ENCODE results near the gene CSF1R. TPM values are rescaled to one million over a fixed set of nuclear protein-coding genes. Genes with fewer than 3 reads are reported as not detected.

The CSF1R gene
- total and polyA plus RNA-seq, 2 of the 4 experiments (the other 2 are of a cell fraction): 0.14 to 0.36 TPM

- TF ChIP-seq USF2 (IDR thresholded peaks at IDR 0.05; ENCODE audit: low read depth, low read length) (no peak), RFX5 (IDR thresholded peaks at IDR 0.05; ENCODE audit: low read depth, low read length) (no peak)
- H3K36me3 ChIP-seq (ENCODE audit: control insufficient read depth, insufficient read depth, low read length): peaks cover 13% of the 10 kb centered on the region; the same call in 1 of the 2 replicates
- H3K14ac ChIP-seq (replicated peaks; ENCODE audit: low read depth, low read length): 0 out of 2 replicates have a peak overlapping the region, but pooled peaks have one; percentile 20
- H3K27me3 ChIP-seq (ENCODE audit: control insufficient read depth, insufficient read depth, low read length): no peaks in the 10 kb centered on the region
- H3K4me1 ChIP-seq (ENCODE audit: control insufficient read depth, insufficient read depth, low read length): peaks cover 14% of the 10 kb centered on the region
- in situ Hi-C loops (cut with MboI; ENCODE audit: low sequenced_read_pairs) (no loop called here), intact Hi-C loops (cut with micrococcal nuclease) (no loop called here), dilution Hi-C loops (cut with HindIII; ENCODE audit: low sequenced_read_pairs, unreplicated experiment) (no loop called here)
- 0 out of 4 replicates have a peak, but pooled peaks cover 0 to 3% of the 10 kb centered on the region in 2 experiments for H3K79me1 ChIP-seq (ENCODE audit: low read depth in 1 of 2, low read length in 2 of 2)
- ChIA-PET CTCF (no interaction called here), POLR2A (ENCODE audit: unreplicated experiment) (no interaction called here)
- BruUV-seq (replicated peaks): no TSS peak
- DNase-seq (no peak), ATAC-seq (ENCODE audit: low read depth) (no peak)
- H2AFZ ChIP-seq (replicated peaks; ENCODE audit: low read length, poor library complexity): peak overlapping the region; percentile 15
- H4K5ac ChIP-seq (ENCODE audit: low read depth, low read length): peak overlapping the region; percentile 17; the same call in 1 of the 2 replicates
- no peak overlapping the region for H3K4me2 ChIP-seq (ENCODE audit: low read depth, low read length)
- H2BK15ac ChIP-seq (ENCODE audit: low read depth, low read length): peak overlapping the region; percentile 81; the same call in 1 of the 3 replicates
- H2AK5ac ChIP-seq (ENCODE audit: low read depth, low read length): peak overlapping the region; percentile 54
- H3K9me3 ChIP-seq (ENCODE audit: control insufficient read depth, insufficient read depth, low read length): no peaks in the 10 kb centered on the region
- no peak overlapping the region for H3K23ac ChIP-seq (ENCODE audit: low read depth, low read length)
- no peak overlapping the region for H3K4me3 ChIP-seq (ENCODE audit: insufficient read depth, low read depth, low read length)
- H4K91ac ChIP-seq (ENCODE audit: insufficient read depth, low read depth, low read length): peak overlapping the region; percentile 8; the same call in 1 of the 2 replicates
- WGBS, 2 experiments (ENCODE audit: extremely low coverage in 2 of 2, insufficient read length in 1 of 2): 94% methylated on average over 8 of the region's 11 CpGs; no CpG with 5 or more reads in 1 of the 2 experiments
- peaks cover 33% of the 10 kb centered on the region for H3K9me1 ChIP-seq (ENCODE audit: insufficient read depth, low read length)
- H2BK5ac ChIP-seq (ENCODE audit: low read depth, low read length, poor library complexity, severe bottlenecking): no peak overlapping the region
- H3K9ac ChIP-seq (ENCODE audit: low read depth, low read length): no peak overlapping the region
- H2AK9ac ChIP-seq (replicated peaks; ENCODE audit: low read depth, low read length, poor library complexity): peak overlapping the region; percentile 86
- H4K20me1 ChIP-seq (ENCODE audit: insufficient read depth, low read length): no peaks in the 10 kb centered on the region
- peak overlapping the region; percentile 62; the same call in 1 of the 2 replicates for H3K4ac ChIP-seq (ENCODE audit: low read depth, low read length)
- peak overlapping the region; percentile 1; the same call in 1 of the 2 replicates for H2BK20ac ChIP-seq (ENCODE audit: low read depth, low read length)
- H3K18ac ChIP-seq (ENCODE audit: low read depth, low read length): no peak overlapping the region
- H3K27ac ChIP-seq (ENCODE audit: insufficient read depth, low read length): no peak overlapping the region
- peak overlapping the region; percentile 69 for H2BK120ac ChIP-seq (ENCODE audit: low read depth, low read length)
- no peak overlapping the region for H3K56ac ChIP-seq (ENCODE audit: extremely low read depth, insufficient read depth, low read length)
- no peak overlapping the region for H4K8ac ChIP-seq (ENCODE audit: low read depth in 2 of 2, low read length in 2 of 2)
Measured at GRCh38 chr5:150059623-150060022, 26.7 kb downstream of the CSF1R start.
